GM23338 (cell line): ENCODE results near the gene BOK. TPM values are rescaled to one million over a fixed set of nuclear protein-coding genes. Genes with fewer than 3 reads are reported as not detected.

Experiments
- ATAC-seq: fragments of 200-7000 bp; cut with Tn5 transposase; 3 replicates; pipeline ENCODE4 v1.9.1; 2020
- DNase-seq: peaks from one replicate; pipeline ENCODE4 v3.0.0-alpha.2; 2015; ENCODE audit warnings: low spot score
- H2AFZ ChIP-seq: fragments of 200-600 bp; sonication (generic); 2 replicates; pipeline ENCODE4 v1.8.0; 2016; ENCODE audit warnings: antibody characterized with exemption, mild to moderate bottlenecking, moderate library complexity
- H3F3A ChIP-seq: fragments of 200-600 bp; sonication (generic); replicated peaks from 2 replicates; pipeline ENCODE4 v1.8.0; 2017; ENCODE audit warnings: antibody characterized with exemption, mixed run types, low read depth
- H3K27ac ChIP-seq: fragments of 200-600 bp; sonication (generic); 2 replicates; pipeline ENCODE4 v1.6.1; 2016; ENCODE audit warnings: low read depth
- H3K27me3 ChIP-seq: fragments of 200-600 bp; sonication (generic); 2 replicates; pipeline ENCODE4 v1.8.0; 2016; ENCODE audit warnings: mild to moderate bottlenecking, mixed run types, moderate library complexity; ENCODE audit not compliant: insufficient read depth
- H3K36me3 ChIP-seq: fragments of 200-600 bp; sonication (generic); 2 replicates; pipeline ENCODE4 v1.8.0; 2016; ENCODE audit warnings: mild to moderate bottlenecking; ENCODE audit not compliant: insufficient read depth
- H3K4me1 ChIP-seq: fragments of 200-600 bp; sonication (generic); 2 replicates; pipeline ENCODE4 v1.8.0; 2016; ENCODE audit warnings: mild to moderate bottlenecking, moderate library complexity; ENCODE audit not compliant: insufficient read depth
- H3K4me2 ChIP-seq: fragments of 200-600 bp; sonication (generic); 2 replicates; pipeline ENCODE4 v1.7.1; 2017; ENCODE audit warnings: mixed run types
- H3K4me3 ChIP-seq: fragments of 200-600 bp; sonication (generic); 2 replicates; pipeline ENCODE4 v1.6.1; 2016; ENCODE audit warnings: mixed run types
- H3K79me2 ChIP-seq: fragments of 200-600 bp; sonication (generic); replicated peaks from 2 replicates; pipeline ENCODE4 v1.8.0; 2017; ENCODE audit warnings: mild to moderate bottlenecking; ENCODE audit not compliant: insufficient read depth
- H3K9me2 ChIP-seq: fragments of 200-600 bp; sonication (generic); 2 replicates; pipeline ENCODE4 v1.8.0; 2017; ENCODE audit not compliant: insufficient read depth
- H4K20me1 ChIP-seq: fragments of 200-600 bp; sonication (generic); replicated peaks from 2 replicates; pipeline ENCODE4 v1.8.0; 2017; ENCODE audit warnings: mild to moderate bottlenecking; ENCODE audit not compliant: insufficient read depth
- H3K27ac Mint-ChIP-seq: 2 replicates; pipeline ENCODE4 v1.8.0; 2020; ENCODE audit warnings: inconsistent platforms, mild to moderate bottlenecking, moderate library complexity, mixed read lengths
- H3K27me3 Mint-ChIP-seq: 3 replicates; pipeline ENCODE4 v1.8.0; 2022; ENCODE audit warnings: low read depth, mild to moderate bottlenecking, moderate library complexity, mixed read lengths, inconsistent platforms; ENCODE audit not compliant: insufficient read depth, poor library complexity
- H3K36me3 Mint-ChIP-seq: 3 replicates; pipeline ENCODE4 v1.8.0; 2021; ENCODE audit warnings: low read depth, mild to moderate bottlenecking, inconsistent platforms, moderate library complexity, mixed read lengths
- H3K4me1 Mint-ChIP-seq: 3 replicates; pipeline ENCODE4 v1.8.0; 2020; ENCODE audit warnings: mild to moderate bottlenecking, inconsistent platforms, mixed read lengths
- H3K4me3 Mint-ChIP-seq: 3 replicates; pipeline ENCODE4 v1.8.0; 2021; ENCODE audit warnings: moderate library complexity, mild to moderate bottlenecking, inconsistent platforms, mixed read lengths
- H3K9me3 Mint-ChIP-seq: 3 replicates; pipeline ENCODE4 v1.8.0; 2020; ENCODE audit warnings: moderate library complexity, mild to moderate bottlenecking, inconsistent platforms, mixed read lengths
- ETS1 ChIP-seq: IDR thresholded peaks from 2 replicates; pipeline ENCODE4 v1.6.1; 2016; ENCODE audit warnings: antibody characterized with exemption
- EZH2phosphoT487 ChIP-seq: fragments of 200-600 bp; sonication (generic); IDR thresholded peaks from one replicate; pipeline ENCODE4 v1.8.1; 2018; ENCODE audit warnings: antibody characterized with exemption; ENCODE audit not compliant: unreplicated experiment
- JUNB ChIP-seq: IDR thresholded peaks from one replicate; pipeline ENCODE4 v1.6.1; 2016; ENCODE audit warnings: antibody characterized with exemption; ENCODE audit not compliant: unreplicated experiment
- NANOG ChIP-seq: IDR thresholded peaks from 2 replicates; pipeline ENCODE4 v1.6.1; 2016; ENCODE audit warnings: antibody characterized with exemption, borderline replicate concordance
- POLR2AphosphoS5 ChIP-seq: IDR thresholded peaks from 2 replicates; pipeline ENCODE4 v1.6.1; 2016; ENCODE audit warnings: antibody characterized with exemption, low read depth
- REST ChIP-seq: IDR thresholded peaks from one replicate; pipeline ENCODE4 v1.6.1; 2018; ENCODE audit warnings: antibody characterized with exemption; ENCODE audit not compliant: unreplicated experiment
- STAT1 ChIP-seq: IDR thresholded peaks from one replicate; pipeline ENCODE4 v1.6.1; 2016; ENCODE audit warnings: antibody characterized with exemption; ENCODE audit not compliant: unreplicated experiment
- ZNF114 ChIP-seq: fragments of 250-450 bp; sonication (Bioruptor Pico); IDR thresholded peaks from 2 replicates; pipeline ENCODE4 v1.5.0; 2020; ENCODE audit warnings: mild to moderate bottlenecking, moderate library complexity
- ZNF331 ChIP-seq: fragments of 250-450 bp; sonication (Bioruptor Pico); IDR thresholded peaks from 2 replicates; pipeline ENCODE4 v1.5.0; 2020; ENCODE audit warnings: low read depth, mild to moderate bottlenecking, moderate library complexity
- ZNF462 ChIP-seq: fragments of 250-450 bp; sonication (Bioruptor Pico); IDR thresholded peaks from 2 replicates; pipeline ENCODE4 v1.5.0; 2020; ENCODE audit warnings: mild to moderate bottlenecking, moderate library complexity
- polyA plus RNA-seq: library from polyadenylated mRNA; unstranded; fragments of >200 nt; fragmentation: Nextera tagmentation; extraction: Ambion mirVana; gene quantifications from 2 replicates; pipeline ENCODE4 v1.2.1, GENCODE V29; 2016
- total RNA-seq: library from RNA; depleted of rRNA; stranded (reverse); fragments of >200 nt; shearing (Covaris generic); gene quantifications from 2 replicates; pipeline ENCODE4 v1.2.3, GENCODE V29; 2014

The BOK gene
- total and polyA plus RNA-seq, 2 experiments from 2014 or later: 13.5 to 36.7 TPM

- Mint-ChIP-seq H3K27ac (no peak overlapping the region), H3K4me3 (no peak overlapping the region), H3K4me1 (peaks cover 27% of the 10 kb centered on the region), H3K9me3 (peaks cover 14% of the 10 kb centered on the region; the same call in 2 of the 3 replicates), H3K36me3 (peaks cover 3% of the 10 kb centered on the region; the same call in 1 of the 3 replicates), H3K27me3 (peaks cover 17% of the 10 kb centered on the region)
- Histone ChIP-seq H3K27me3 (no peaks in the 10 kb centered on the region), H3K27ac (no peak overlapping the region), H3K36me3 (no peaks in the 10 kb centered on the region), H4K20me1 (no peaks in the 10 kb centered on the region), H3K4me1 (peaks cover 10% of the 10 kb centered on the region), H2AFZ (no peak overlapping the region), H3K4me2 (no peak overlapping the region), H3K4me3 (no peak overlapping the region), H3K9me2 (no peaks in the 10 kb centered on the region), H3K79me2 (no peaks in the 10 kb centered on the region), H3F3A (no peaks in the 10 kb centered on the region)
- TF ChIP-seq ZNF114 (CRISPR knock-in tag) (no peak), JUNB (no peak)
- ATAC-seq (no peak; the same call in 2 of the 3 replicates), DNase-seq (no peak)
Measured at GRCh38 chr2:241551998-241552737, 6.4 kb upstream of the BOK start.

- no peaks in the 10 kb centered on the region for H4K20me1 ChIP-seq
- no peak overlapping the region; the same call in 1 of the 2 replicates for H2AFZ ChIP-seq
- no peak for ATAC-seq
- peaks cover 8% of the 10 kb centered on the region; the same call in 2 of the 3 replicates for H3K36me3 Mint-ChIP-seq
- H3K79me2 ChIP-seq: no peaks in the 10 kb centered on the region
- no peaks in the 10 kb centered on the region for H3F3A ChIP-seq
- H3K4me3 ChIP-seq: no peak overlapping the region
- H3K9me3 Mint-ChIP-seq: peaks cover 23% of the 10 kb centered on the region
- peaks cover 20% of the 10 kb centered on the region for H3K27me3 Mint-ChIP-seq
- H3K9me2 ChIP-seq: no peaks in the 10 kb centered on the region
- H3K27ac ChIP-seq: no peak overlapping the region
- H3K4me1 ChIP-seq: peaks cover 10% of the 10 kb centered on the region
- H3K36me3 ChIP-seq: no peaks in the 10 kb centered on the region
- H3K4me2 ChIP-seq: no peak overlapping the region
- H3K4me1 Mint-ChIP-seq: peaks cover 30% of the 10 kb centered on the region
- H3K27me3 ChIP-seq: peaks cover 8% of the 10 kb centered on the region; the same call in 1 of the 2 replicates
- DNase-seq: no peak
- H3K27ac Mint-ChIP-seq: no peak overlapping the region
- H3K4me3 Mint-ChIP-seq: no peak overlapping the region
- no peak for TF ChIP-seq ETS1
- TF ChIP-seq NANOG: no peak
- TF ChIP-seq EZH2phosphoT487: no peak
- TF ChIP-seq ZNF331 (CRISPR knock-in tag): no peak
- no peak for TF ChIP-seq POLR2AphosphoS5
- TF ChIP-seq REST: no peak
- TF ChIP-seq ZNF462: no peak
- TF ChIP-seq STAT1: no peak
- no peak for TF ChIP-seq ZNF114 (CRISPR knock-in tag)
- TF ChIP-seq JUNB: no peak
Measured at GRCh38 chr2:241553512-241553830, 5.1 kb upstream of the BOK start.
